Measurements from ENCODE around the gene CLVS2.

Gene CLVS2

GRCh38 chr6:123053602-123054225 is 57.7 kb downstream of the CLVS2 start:
- DNase-seq = no peak
- H3K4me3 Mint-ChIP-seq = no peak overlapping the region
- no peaks in the 10 kb centered on the region for H3K27me3 Mint-ChIP-seq
- no peaks in the 10 kb centered on the region for H3K36me3 Mint-ChIP-seq
- no peaks in the 10 kb centered on the region for H3K4me1 Mint-ChIP-seq
- H3K9me3 Mint-ChIP-seq = no peaks in the 10 kb centered on the region
- H3K27ac Mint-ChIP-seq = no peak overlapping the region
- CTCF ChIA-PET = no interaction called here

GRCh38 chr6:123055256-123055655 is 59.2 kb downstream of the CLVS2 start:
- no peaks in the 10 kb centered on the region for H3K36me3 Mint-ChIP-seq
- DNase-seq = no peak
- no peaks in the 10 kb centered on the region for H3K27me3 Mint-ChIP-seq
- CTCF ChIA-PET = no interaction called here
- no peak overlapping the region for H3K4me3 Mint-ChIP-seq
- no peak overlapping the region for H3K27ac Mint-ChIP-seq
- no peaks in the 10 kb centered on the region for H3K9me3 Mint-ChIP-seq
- no peaks in the 10 kb centered on the region for H3K4me1 Mint-ChIP-seq

- no peak overlapping the region for H3K4me3 Mint-ChIP-seq
- no peaks in the 10 kb centered on the region for H3K36me3 Mint-ChIP-seq
- peaks cover 11% of the 10 kb centered on the region for H3K4me1 Mint-ChIP-seq
- no peak overlapping the region for H3K27ac Mint-ChIP-seq
- DNase-seq = no peak
- H3K27me3 Mint-ChIP-seq = no peaks in the 10 kb centered on the region
- no peaks in the 10 kb centered on the region for H3K9me3 Mint-ChIP-seq
- CTCF ChIA-PET = no interaction called here
Observed at GRCh38 chr6:123062670-123063069, 66.6 kb downstream of the CLVS2 start.

GRCh38 chr6:123064038-123064437 is 68.0 kb downstream of the CLVS2 start:
- peaks cover 11% of the 10 kb centered on the region for H3K4me1 Mint-ChIP-seq
- no peaks in the 10 kb centered on the region for H3K36me3 Mint-ChIP-seq
- H3K27me3 Mint-ChIP-seq = no peaks in the 10 kb centered on the region
- CTCF ChIA-PET = no interaction called here
- H3K4me3 Mint-ChIP-seq = no peak overlapping the region
- no peaks in the 10 kb centered on the region for H3K9me3 Mint-ChIP-seq
- H3K27ac Mint-ChIP-seq = peak overlapping the region; percentile 63
- no peak for DNase-seq

- Mint-ChIP-seq H3K9me3 (no peaks in the 10 kb centered on the region), H3K36me3 (no peaks in the 10 kb centered on the region), H3K4me3 (no peak overlapping the region), H3K4me1 (no peaks in the 10 kb centered on the region), H3K27ac (no peak overlapping the region), H3K27me3 (no peaks in the 10 kb centered on the region)
- DNase-seq = no peak
- CTCF ChIA-PET = no interaction called here
Observed at GRCh38 chr6:123074616-123075015, 78.6 kb downstream of the CLVS2 start.

- CTCF ChIA-PET = no interaction called here
- H3K4me3 Mint-ChIP-seq = no peak overlapping the region
- no peaks in the 10 kb centered on the region for H3K9me3 Mint-ChIP-seq
- H3K27me3 Mint-ChIP-seq = no peaks in the 10 kb centered on the region
- no peaks in the 10 kb centered on the region for H3K4me1 Mint-ChIP-seq
- H3K36me3 Mint-ChIP-seq = no peaks in the 10 kb centered on the region
- H3K27ac Mint-ChIP-seq = no peak overlapping the region
- DNase-seq = no peak
Observed at GRCh38 chr6:123085403-123085802, 89.4 kb downstream of the CLVS2 start.

- Mint-ChIP-seq H3K4me1 (no peaks in the 10 kb centered on the region), H3K27me3 (no peaks in the 10 kb centered on the region), H3K9me3 (no peaks in the 10 kb centered on the region), H3K4me3 (no peak overlapping the region), H3K27ac (no peak overlapping the region), H3K36me3 (no peaks in the 10 kb centered on the region)
- DNase-seq = no peak
- CTCF ChIA-PET = no interaction called here
Observed at GRCh38 chr6:123089226-123089625, 93.2 kb downstream of the CLVS2 start.

- Mint-ChIP-seq H3K9me3 (no peaks in the 10 kb centered on the region), H3K27ac (no peak overlapping the region), H3K36me3 (no peaks in the 10 kb centered on the region), H3K27me3 (no peaks in the 10 kb centered on the region), H3K4me3 (no peak overlapping the region), H3K4me1 (no peaks in the 10 kb centered on the region)
- no peak for DNase-seq
- CTCF ChIA-PET = no interaction called here
Observed at GRCh38 chr6:123091091-123091895, 95.3 kb downstream of the CLVS2 start.

GRCh38 chr6:123091896-123092271 is 95.8 kb downstream of the CLVS2 start:
- Mint-ChIP-seq H3K27me3 (no peaks in the 10 kb centered on the region), H3K4me1 (no peaks in the 10 kb centered on the region), H3K4me3 (no peak overlapping the region), H3K9me3 (no peaks in the 10 kb centered on the region), H3K27ac (no peak overlapping the region), H3K36me3 (no peaks in the 10 kb centered on the region)
- CTCF ChIA-PET = no interaction called here
- no peak for DNase-seq

- H3K4me1 Mint-ChIP-seq = no peaks in the 10 kb centered on the region
- H3K27ac Mint-ChIP-seq = no peak overlapping the region
- H3K36me3 Mint-ChIP-seq = no peaks in the 10 kb centered on the region
- H3K27me3 Mint-ChIP-seq = no peaks in the 10 kb centered on the region
- no peaks in the 10 kb centered on the region for H3K9me3 Mint-ChIP-seq
- DNase-seq = no peak
- CTCF ChIA-PET = no interaction called here
- no peak overlapping the region for H3K4me3 Mint-ChIP-seq
Observed at GRCh38 chr6:123094795-123095194, 98.8 kb downstream of the CLVS2 start.

GRCh38 chr6:123105561-123105960 is 109.5 kb downstream of the CLVS2 start:
- Mint-ChIP-seq H3K27ac (no peak overlapping the region), H3K27me3 (no peaks in the 10 kb centered on the region), H3K36me3 (no peaks in the 10 kb centered on the region), H3K4me1 (no peaks in the 10 kb centered on the region), H3K4me3 (no peak overlapping the region), H3K9me3 (peaks cover 2% of the 10 kb centered on the region)
- DNase-seq = no peak
- CTCF ChIA-PET = no interaction called here

- CTCF ChIA-PET = no interaction called here
- H3K9me3 Mint-ChIP-seq = no peaks in the 10 kb centered on the region
Observed at GRCh38 chr6:123116370-123116769, 120.3 kb downstream of the CLVS2 start.

GRCh38 chr6:123117145-123117908 is 121.3 kb downstream of the CLVS2 start:
- Mint-ChIP-seq H3K9me3 (no peaks in the 10 kb centered on the region), H3K27me3 (no peaks in the 10 kb centered on the region), H3K4me3 (no peak overlapping the region), H3K4me1 (no peaks in the 10 kb centered on the region), H3K27ac (no peak overlapping the region), H3K36me3 (no peaks in the 10 kb centered on the region)
- no peak for DNase-seq
- CTCF ChIA-PET = no interaction called here

More at GRCh38 chr6:123116370-123116769, 120.3 kb downstream of the CLVS2 start:
- Mint-ChIP-seq H3K4me1 (no peaks in the 10 kb centered on the region), H3K27me3 (no peaks in the 10 kb centered on the region), H3K36me3 (no peaks in the 10 kb centered on the region), H3K27ac (no peak overlapping the region), H3K4me3 (no peak overlapping the region)
- no peak for DNase-seq

GRCh38 chr6:123118811-123119210 is 122.8 kb downstream of the CLVS2 start:
- H3K36me3 Mint-ChIP-seq = no peaks in the 10 kb centered on the region

More at GRCh38 chr6:123118811-123119210, 122.8 kb downstream of the CLVS2 start:
- peaks cover 2% of the 10 kb centered on the region for H3K9me3 Mint-ChIP-seq
- DNase-seq = no peak
- CTCF ChIA-PET = no interaction called here
- H3K27ac Mint-ChIP-seq = no peak overlapping the region
- H3K4me3 Mint-ChIP-seq = no peak overlapping the region
- no peaks in the 10 kb centered on the region for H3K4me1 Mint-ChIP-seq
- no peaks in the 10 kb centered on the region for H3K27me3 Mint-ChIP-seq
